Liver (tissue), 3 donors: ENCODE measurements around the gene PNPLA1.

ENCODE experiments used
- FOXA1 ChIP-seq: IDR thresholded peaks from 2 replicates; pipeline ENCODE4 v1.6.1; 2016; ENCODE audit warnings: antibody characterized with exemption
- RAD21 ChIP-seq, 2 donors: IDR thresholded peaks; 2 replicates each; pipeline ENCODE4 v1.6.1; 2016; ENCODE audit warnings: antibody characterized with exemption in 2 of 2, mild to moderate bottlenecking in 2 of 2
- TF ChIP-seq, protein P1 (sequence below): fragments of 150-350 bp; IDR thresholded peaks from 2 replicates; pipeline ENCODE4 v1.5.1; 2017; ENCODE audit warnings: improper control_type of control experiment, low read depth, low read length; ENCODE audit not compliant: missing input control
- donor health status: healthy.
- donor health status: healthy.

DNA sequence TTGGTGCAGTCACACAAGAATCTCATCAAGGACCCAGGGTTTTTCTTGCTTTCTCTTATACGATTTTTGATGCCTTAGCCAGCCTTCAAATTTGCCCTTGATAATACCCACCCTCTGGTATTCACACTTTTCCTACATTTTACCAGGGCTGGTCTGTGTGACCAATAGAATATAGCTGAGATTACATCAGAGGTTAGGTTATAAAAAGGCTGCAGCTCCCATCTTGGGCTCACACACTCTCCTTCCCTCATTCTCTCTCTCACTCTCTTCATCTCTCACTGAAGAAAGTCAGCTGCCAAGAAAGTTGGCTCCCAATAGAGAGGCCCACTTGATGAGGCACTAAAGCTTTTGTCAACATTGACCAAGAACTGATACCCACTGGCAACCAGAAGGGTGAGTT lies 4.1 kb upstream of the PNPLA1 start:
- TF ChIP-seq, protein P1, sequence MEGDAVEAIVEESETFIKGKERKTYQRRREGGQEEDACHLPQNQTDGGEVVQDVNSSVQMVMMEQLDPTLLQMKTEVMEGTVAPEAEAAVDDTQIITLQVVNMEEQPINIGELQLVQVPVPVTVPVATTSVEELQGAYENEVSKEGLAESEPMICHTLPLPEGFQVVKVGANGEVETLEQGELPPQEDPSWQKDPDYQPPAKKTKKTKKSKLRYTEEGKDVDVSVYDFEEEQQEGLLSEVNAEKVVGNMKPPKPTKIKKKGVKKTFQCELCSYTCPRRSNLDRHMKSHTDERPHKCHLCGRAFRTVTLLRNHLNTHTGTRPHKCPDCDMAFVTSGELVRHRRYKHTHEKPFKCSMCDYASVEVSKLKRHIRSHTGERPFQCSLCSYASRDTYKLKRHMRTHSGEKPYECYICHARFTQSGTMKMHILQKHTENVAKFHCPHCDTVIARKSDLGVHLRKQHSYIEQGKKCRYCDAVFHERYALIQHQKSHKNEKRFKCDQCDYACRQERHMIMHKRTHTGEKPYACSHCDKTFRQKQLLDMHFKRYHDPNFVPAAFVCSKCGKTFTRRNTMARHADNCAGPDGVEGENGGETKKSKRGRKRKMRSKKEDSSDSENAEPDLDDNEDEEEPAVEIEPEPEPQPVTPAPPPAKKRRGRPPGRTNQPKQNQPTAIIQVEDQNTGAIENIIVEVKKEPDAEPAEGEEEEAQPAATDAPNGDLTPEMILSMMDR = no peak
- TF ChIP-seq RAD21 (IDR thresholded peaks at IDR 0.05) (no peak), FOXA1 (no peak)
